ENCODE data around the gene GJC2.
A peak's percentile ranks its signal among the peaks of the same experiment; 100 is the strongest.

- TF ChIP-seq, protein P1, sequence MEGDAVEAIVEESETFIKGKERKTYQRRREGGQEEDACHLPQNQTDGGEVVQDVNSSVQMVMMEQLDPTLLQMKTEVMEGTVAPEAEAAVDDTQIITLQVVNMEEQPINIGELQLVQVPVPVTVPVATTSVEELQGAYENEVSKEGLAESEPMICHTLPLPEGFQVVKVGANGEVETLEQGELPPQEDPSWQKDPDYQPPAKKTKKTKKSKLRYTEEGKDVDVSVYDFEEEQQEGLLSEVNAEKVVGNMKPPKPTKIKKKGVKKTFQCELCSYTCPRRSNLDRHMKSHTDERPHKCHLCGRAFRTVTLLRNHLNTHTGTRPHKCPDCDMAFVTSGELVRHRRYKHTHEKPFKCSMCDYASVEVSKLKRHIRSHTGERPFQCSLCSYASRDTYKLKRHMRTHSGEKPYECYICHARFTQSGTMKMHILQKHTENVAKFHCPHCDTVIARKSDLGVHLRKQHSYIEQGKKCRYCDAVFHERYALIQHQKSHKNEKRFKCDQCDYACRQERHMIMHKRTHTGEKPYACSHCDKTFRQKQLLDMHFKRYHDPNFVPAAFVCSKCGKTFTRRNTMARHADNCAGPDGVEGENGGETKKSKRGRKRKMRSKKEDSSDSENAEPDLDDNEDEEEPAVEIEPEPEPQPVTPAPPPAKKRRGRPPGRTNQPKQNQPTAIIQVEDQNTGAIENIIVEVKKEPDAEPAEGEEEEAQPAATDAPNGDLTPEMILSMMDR (IDR thresholded peaks at IDR 0.05) = peak in 5 of 7 experiments; percentile 11 to 55 (median 19)
- TF ChIP-seq POLR2AphosphoS5 (IDR thresholded peaks at IDR 0.05) = peak; percentile 97 to 99 (median 98)
- peak in 2 of 4 donors; percentile 82 to 98 for TF ChIP-seq POLR2A (IDR thresholded peaks at IDR 0.05)
- no peak for TF ChIP-seq EP300 (IDR thresholded peaks at IDR 0.05)
Measured at GRCh38 chr1:228139931-228140723, 9.6 kb upstream of the GJC2 start, which contains the start of gene GUK1.

All from stomach (tissue), 4 donors.